ENCODE measurements around the gene ENTR1.

The ENTR1 gene

GRCh38 chr9:136395345-136396218 lies 14.8 kb downstream of the ENTR1 start:
- no peak for TF ChIP-seq USF1 (IDR thresholded peaks at IDR 0.05)
- TF ChIP-seq EP300 (IDR thresholded peaks at IDR 0.05; ENCODE audit: borderline replicate concordance): no peak
- TF ChIP-seq NFIC (IDR thresholded peaks at IDR 0.05): no peak
- no peak for TF ChIP-seq EGR1 (IDR thresholded peaks at IDR 0.05)
- no peak for TF ChIP-seq CEBPB (IDR thresholded peaks at IDR 0.05)
- no peak for TF ChIP-seq CREB1 (IDR thresholded peaks at IDR 0.05; ENCODE audit: low read depth)
- TF ChIP-seq TAF1 (IDR thresholded peaks at IDR 0.05; ENCODE audit: low read depth): no peak
- no peak for TF ChIP-seq REST (IDR thresholded peaks at IDR 0.05; ENCODE audit: low read depth)

- TF ChIP-seq TAF1 (IDR thresholded peaks at IDR 0.05; ENCODE audit: low read depth) (no peak), TEAD4 (IDR thresholded peaks at IDR 0.05) (no peak), FOXM1 (IDR thresholded peaks at IDR 0.05; ENCODE audit: borderline replicate concordance, low read depth) (no peak), REST (IDR thresholded peaks at IDR 0.05; ENCODE audit: low read depth) (no peak), EGR1 (IDR thresholded peaks at IDR 0.05) (no peak), CEBPB (IDR thresholded peaks at IDR 0.05) (no peak), MAX (IDR thresholded peaks at IDR 0.05) (no peak), ZBTB7A (IDR thresholded peaks at IDR 0.05; ENCODE audit: low read depth) (no peak), NFIC (IDR thresholded peaks at IDR 0.05) (no peak), YY1 (IDR thresholded peaks at IDR 0.05; ENCODE audit: low read depth) (no peak), CREB1 (IDR thresholded peaks at IDR 0.05; ENCODE audit: low read depth) (no peak), EP300 (IDR thresholded peaks at IDR 0.05; ENCODE audit: borderline replicate concordance) (no peak), USF1 (IDR thresholded peaks at IDR 0.05) (no peak), RAD21 (IDR thresholded peaks at IDR 0.05; ENCODE audit: low read depth) (no peak), TCF12 (IDR thresholded peaks at IDR 0.05; ENCODE audit: low read depth) (no peak)
Observed at GRCh38 chr9:136395020-136395340, 15.4 kb downstream of the ENTR1 start.

GRCh38 chr9:136394312-136395019 lies 15.9 kb downstream of the ENTR1 start:
- TF ChIP-seq FOXM1 (IDR thresholded peaks at IDR 0.05; ENCODE audit: borderline replicate concordance, low read depth) (no peak), TCF12 (IDR thresholded peaks at IDR 0.05; ENCODE audit: low read depth) (no peak), USF1 (IDR thresholded peaks at IDR 0.05) (no peak), MAX (IDR thresholded peaks at IDR 0.05) (no peak)

- TF ChIP-seq REST (IDR thresholded peaks at IDR 0.05; ENCODE audit: low read depth) (no peak), EGR1 (IDR thresholded peaks at IDR 0.05) (no peak), MAX (IDR thresholded peaks at IDR 0.05) (no peak), CREB1 (IDR thresholded peaks at IDR 0.05; ENCODE audit: low read depth) (no peak), NFIC (IDR thresholded peaks at IDR 0.05) (no peak), FOXM1 (IDR thresholded peaks at IDR 0.05; ENCODE audit: borderline replicate concordance, low read depth) (no peak)
Observed at GRCh38 chr9:136393531-136393930, 16.9 kb downstream of the ENTR1 start.

Measured in Ishikawa (cell line).